GM08714 (cell line): ENCODE measurements around the gene NID1.

ENCODE experiments used
- H3K4me3 ChIP-seq: fragments of 200-500 bp; sonication (Bioruptor generic); 2 replicates; pipeline ENCODE4 v1.5.1; 2014; ENCODE audit warnings: mild to moderate bottlenecking, low read length, inconsistent platforms
- ZNF274 ChIP-seq: IDR thresholded peaks from 2 replicates; pipeline ENCODE4 v1.6.1; 2012; ENCODE audit warnings: mild to moderate bottlenecking, low read depth, low read length

NID1 gene

GRCh38 chr1:236064674-236065508 lies at the start of gene NID1:
NID1 (minus strand) TSS chr1:236065090; CDS start chr1:236065079, 11 bp downstream.
- peak within 1 kb of the TSS; percentile 78 for H3K4me3 ChIP-seq
- no peak for TF ChIP-seq ZNF274

- H3K4me3 ChIP-seq, result no peak overlapping the region
- no peak for TF ChIP-seq ZNF274
These were observed 49.3 kb upstream of the NID1 start for GRCh38 chr1:236114076-236114747.

- no peak for TF ChIP-seq ZNF274
- no peak overlapping the region for H3K4me3 ChIP-seq
These were observed 48.6 kb upstream of the NID1 start for GRCh38 chr1:236113324-236114032.

GRCh38 chr1:236112332-236112627 lies 47.4 kb upstream of the NID1 start:
- TF ChIP-seq ZNF274, result no peak
- no peak overlapping the region for H3K4me3 ChIP-seq

GRCh38 chr1:236111527-236112331 lies 46.8 kb upstream of the NID1 start:
- H3K4me3 ChIP-seq, result no peak overlapping the region
- no peak for TF ChIP-seq ZNF274

- TF ChIP-seq ZNF274, result no peak
- no peak overlapping the region for H3K4me3 ChIP-seq
These were observed 45.2 kb upstream of the NID1 start for GRCh38 chr1:236110137-236110536.

- TF ChIP-seq ZNF274, result no peak
These were observed 43.2 kb upstream of the NID1 start for GRCh38 chr1:236108027-236108648.

GRCh38 chr1:236107121-236107907 lies 42.4 kb upstream of the NID1 start:
- TF ChIP-seq ZNF274, result no peak
- no peak overlapping the region for H3K4me3 ChIP-seq

More at GRCh38 chr1:236108027-236108648, 43.2 kb upstream of the NID1 start:
- H3K4me3 ChIP-seq, result no peak overlapping the region

- no peak for TF ChIP-seq ZNF274
- H3K4me3 ChIP-seq, result no peak overlapping the region
These were observed 38.8 kb upstream of the NID1 start for GRCh38 chr1:236103646-236104218.

GRCh38 chr1:236103059-236103458 lies 38.2 kb upstream of the NID1 start:
- H3K4me3 ChIP-seq, result no peak overlapping the region
- TF ChIP-seq ZNF274, result no peak

- no peak for TF ChIP-seq ZNF274
- H3K4me3 ChIP-seq, result no peak overlapping the region
These were observed 37.7 kb upstream of the NID1 start for GRCh38 chr1:236102611-236103010.
